ENCODE data around the gene RAVER1. TPM values are rescaled to one million over a fixed set of nuclear protein-coding genes. Genes with fewer than 3 reads are reported as not detected.
"Not testable (repeated sequence)": the region's sequence is repeated elsewhere in the genome, so short reads cannot be mapped to it uniquely, and the experiment has no call there.

The RAVER1 gene
- total RNA-seq, 8 experiments from 2014 or later = 4.3 to 31.8 (median 8.1) TPM

- peak in 1 of 8 experiments; percentile 0 for ATAC-seq (replicated peaks in 6 of 8)
- peak overlapping the region; percentile 30 to 80 (median 42) for H3K4me3 ChIP-seq
- H3K4me1 ChIP-seq (replicated peaks in 1 of 2) = peaks cover 0 to 6% of the 10 kb centered on the region in 2 donors
- H3K27ac ChIP-seq = peak overlapping the region in 1 of 2 donors; percentile 75
- in situ Hi-C loops (cut with MboI; ENCODE audit: low pct_unique_long_range_greater_than_20kb in 2 of 9, low sequenced_read_pairs in 9 of 9, unreplicated experiment in 9 of 9) = no loop called here
- 0% methylated on average over 4 of the region's 30 CpGs; no CpG with 5 or more reads in 9 of the 10 experiments for WGBS, 10 experiments
Measured at GRCh38 chr19:10290357-10290875, 42.9 kb downstream of the RAVER1 start.

GRCh38 chr19:10289836-10290356 lies 43.4 kb downstream of the RAVER1 start, which contains the start of gene ICAM5:
Gene ICAM5, plus strand, starts transcription at chr19:10289952. Its CDS starts 92 bp downstream, at chr19:10290044.
- ATAC-seq (replicated peaks in 6 of 8) = peak in 4 of 8 experiments; percentile 8 to 28 (median 18)
- WGBS, 10 experiments = no CpG with 5 or more reads among the region's 45 CpGs

GRCh38 chr19:10289167-10289835 lies 44.0 kb downstream of the RAVER1 start:
- in situ Hi-C loops (cut with MboI; ENCODE audit: low pct_unique_long_range_greater_than_20kb in 2 of 9, low sequenced_read_pairs in 9 of 9, unreplicated experiment in 9 of 9) = no loop called here
- Histone ChIP-seq H3K27ac (peak overlapping the region in 1 of 2 donors; percentile 75), H3K4me3 (peak overlapping the region; percentile 30 to 80 (median 42)), H3K4me1 (replicated peaks in 1 of 2) (peaks cover 0 to 6% of the 10 kb centered on the region in 2 donors)
- WGBS, 10 experiments = 0 to 7% methylated on average over 2 to 6 of the region's 50 CpGs; no CpG with 5 or more reads in 8 of the 10 experiments
- ATAC-seq (replicated peaks in 6 of 8) = peak; percentile 10 to 73 (median 62)

More at GRCh38 chr19:10289836-10290356, 43.4 kb downstream of the RAVER1 start, which contains the start of gene ICAM5:
- in situ Hi-C loops (cut with MboI; ENCODE audit: low pct_unique_long_range_greater_than_20kb in 2 of 9, low sequenced_read_pairs in 9 of 9, unreplicated experiment in 9 of 9) = no loop called here
- peaks cover 0 to 6% of the 10 kb centered on the region in 2 donors for H3K4me1 ChIP-seq (replicated peaks in 1 of 2)
- peak within 1 kb of the TSS; percentile 30 to 80 (median 42) for H3K4me3 ChIP-seq
- peak within 1 kb of the TSS; percentile 28 to 75 for H3K27ac ChIP-seq

GRCh38 chr19:10288662-10289166 lies 44.6 kb downstream of the RAVER1 start:
- in situ Hi-C loops (cut with MboI; ENCODE audit: low pct_unique_long_range_greater_than_20kb in 2 of 9, low sequenced_read_pairs in 9 of 9, unreplicated experiment in 9 of 9) = no loop called here
- peak overlapping the region in 1 of 2 donors; percentile 27 for H3K27ac ChIP-seq
- 0 to 6% (median 0%) methylated on average over 1 to 13 of the region's 23 CpGs; no CpG with 5 or more reads in 4 of the 10 experiments for WGBS, 10 experiments
- H3K4me1 ChIP-seq (replicated peaks in 1 of 2) = peaks cover 0 to 6% of the 10 kb centered on the region in 2 donors
- H3K4me3 ChIP-seq = peak overlapping the region; percentile 30 to 80 (median 42)
- peak; percentile 2 to 30 (median 11) for ATAC-seq (replicated peaks in 6 of 8)

- H3K27ac ChIP-seq = no peak within 1 kb of the TSS
- in situ Hi-C loops (cut with MboI; ENCODE audit: low pct_unique_long_range_greater_than_20kb in 2 of 9, low sequenced_read_pairs in 9 of 9, unreplicated experiment in 9 of 9) = no loop called here
Measured at GRCh38 chr19:10286803-10287737, 46.3 kb downstream of the RAVER1 start, which contains the start of gene ICAM4. Gene ICAM4, plus strand, starts transcription at chr19:10286955. Its CDS starts 58 bp downstream, at chr19:10287013.

GRCh38 chr19:10285393-10285792 lies 47.9 kb downstream of the RAVER1 start:
- H3K27ac ChIP-seq = no peak overlapping the region
- in situ Hi-C loops (cut with MboI; ENCODE audit: low pct_unique_long_range_greater_than_20kb in 2 of 9, low sequenced_read_pairs in 9 of 9, unreplicated experiment in 9 of 9) = no loop called here
- 50 to 100% (median 87%) methylated on average over 1 to 3 of the region's 4 CpGs; no CpG with 5 or more reads in 3 of the 10 experiments for WGBS, 10 experiments
- peaks cover 0 to 6% of the 10 kb centered on the region in 2 donors for H3K4me1 ChIP-seq (replicated peaks in 1 of 2)
- no peak overlapping the region for H3K4me3 ChIP-seq
- no peak for ATAC-seq (replicated peaks in 6 of 8)

More at GRCh38 chr19:10286803-10287737, 46.3 kb downstream of the RAVER1 start, which contains the start of gene ICAM4:
- 0 to 35% (median 7%) methylated on average over 2 to 20 of the region's 59 CpGs; no CpG with 5 or more reads in 3 of the 10 experiments for WGBS, 10 experiments
- ATAC-seq (replicated peaks in 6 of 8) = peak in 2 of 8 experiments; percentile 2 to 9
- H3K4me1 ChIP-seq (replicated peaks in 1 of 2) = peaks cover 0 to 6% of the 10 kb centered on the region in 2 donors
- peak within 1 kb of the TSS in 1 of 5 donors; percentile 13 for H3K4me3 ChIP-seq

- in situ Hi-C loops (cut with MboI; ENCODE audit: low pct_unique_long_range_greater_than_20kb in 2 of 9, low sequenced_read_pairs in 9 of 9, unreplicated experiment in 9 of 9) = no loop called here
- no peak for ATAC-seq (replicated peaks in 6 of 8)
- no peak overlapping the region for H3K4me3 ChIP-seq
- WGBS, 10 experiments = 94 to 100% (median 100%) methylated on average over 1 to 7 of the region's 13 CpGs; no CpG with 5 or more reads in 5 of the 10 experiments
- peaks cover 0 to 6% of the 10 kb centered on the region in 2 donors for H3K4me1 ChIP-seq (replicated peaks in 1 of 2)
- H3K27ac ChIP-seq = no peak overlapping the region
Measured at GRCh38 chr19:10284960-10285278, 48.4 kb downstream of the RAVER1 start.

GRCh38 chr19:10284065-10284959 lies 49.0 kb downstream of the RAVER1 start:
- peaks cover 0 to 6% of the 10 kb centered on the region in 2 donors for H3K4me1 ChIP-seq (replicated peaks in 1 of 2)
- WGBS, 10 experiments = 79 to 83% methylated on average over 5 to 6 of the region's 34 CpGs; no CpG with 5 or more reads in 8 of the 10 experiments
- no peak overlapping the region for H3K27ac ChIP-seq
- in situ Hi-C loops (cut with MboI; ENCODE audit: low pct_unique_long_range_greater_than_20kb in 2 of 9, low sequenced_read_pairs in 9 of 9, unreplicated experiment in 9 of 9) = no loop called here
- no peak for ATAC-seq (replicated peaks in 6 of 8)
- H3K4me3 ChIP-seq = no peak overlapping the region

GRCh38 chr19:10283301-10284064 lies 49.8 kb downstream of the RAVER1 start:
- no peak overlapping the region for H3K4me3 ChIP-seq
- WGBS, 10 experiments = 60 to 100% (median 73%) methylated on average over 1 to 10 of the region's 23 CpGs; no CpG with 5 or more reads in 5 of the 10 experiments
- in situ Hi-C loops (cut with MboI; ENCODE audit: low pct_unique_long_range_greater_than_20kb in 2 of 9, low sequenced_read_pairs in 9 of 9, unreplicated experiment in 9 of 9) = no loop called here

GRCh38 chr19:10282043-10282442 lies 51.3 kb downstream of the RAVER1 start:
- ATAC-seq (replicated peaks in 6 of 8); H3K4me1 ChIP-seq (replicated peaks in 1 of 2); in situ Hi-C loops (cut with MboI; ENCODE audit: low pct_unique_long_range_greater_than_20kb in 2 of 9, low sequenced_read_pairs in 9 of 9, unreplicated experiment in 9 of 9); H3K27ac ChIP-seq; H3K4me3 ChIP-seq: not testable (repeated sequence)
- WGBS, 10 experiments = 75 to 100% (median 87%) methylated on average over 1 to 5 of the region's 5 CpGs; no CpG with 5 or more reads in 5 of the 10 experiments

More at GRCh38 chr19:10283301-10284064, 49.8 kb downstream of the RAVER1 start:
- no peak overlapping the region for H3K27ac ChIP-seq
- no peak for ATAC-seq (replicated peaks in 6 of 8)
- peaks cover 0 to 1% of the 10 kb centered on the region in 2 donors for H3K4me1 ChIP-seq (replicated peaks in 1 of 2)
